ENCODE data around the gene USP37.

The USP37 gene

DNA sequence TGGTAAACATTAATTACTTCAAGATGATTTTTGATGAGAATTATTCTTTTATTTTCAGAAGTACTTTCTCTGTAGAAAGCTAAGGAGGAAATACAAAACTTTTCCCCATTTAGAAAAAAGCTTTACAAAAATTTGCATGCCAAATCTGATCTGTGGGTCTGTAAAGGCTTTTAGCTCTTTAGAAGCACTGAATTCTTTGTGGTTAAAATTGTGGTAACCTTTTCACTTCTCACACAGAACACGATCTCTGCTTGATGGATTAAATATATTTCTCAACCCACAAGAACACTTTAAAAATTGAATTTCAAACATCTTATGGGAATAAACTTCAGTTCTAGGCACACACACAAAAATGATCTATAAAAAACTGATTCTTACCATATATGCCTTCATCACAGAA, 85.5 kb downstream of the USP37 start:
- Histone ChIP-seq H3K4me2 (ENCODE audit: low read depth, low read length, poor library complexity, severe bottlenecking) (no peak overlapping the region), H3K9ac (ENCODE audit: low read depth, low read length, poor library complexity, severe bottlenecking) (no peak overlapping the region), H3K36me3 (ENCODE audit: insufficient read depth, low read length) (peaks cover 80% of the 10 kb centered on the region)

GRCh38 chr2:218479595-218479994, 88.6 kb downstream of the USP37 start:
- TF ChIP-seq, protein P1, sequence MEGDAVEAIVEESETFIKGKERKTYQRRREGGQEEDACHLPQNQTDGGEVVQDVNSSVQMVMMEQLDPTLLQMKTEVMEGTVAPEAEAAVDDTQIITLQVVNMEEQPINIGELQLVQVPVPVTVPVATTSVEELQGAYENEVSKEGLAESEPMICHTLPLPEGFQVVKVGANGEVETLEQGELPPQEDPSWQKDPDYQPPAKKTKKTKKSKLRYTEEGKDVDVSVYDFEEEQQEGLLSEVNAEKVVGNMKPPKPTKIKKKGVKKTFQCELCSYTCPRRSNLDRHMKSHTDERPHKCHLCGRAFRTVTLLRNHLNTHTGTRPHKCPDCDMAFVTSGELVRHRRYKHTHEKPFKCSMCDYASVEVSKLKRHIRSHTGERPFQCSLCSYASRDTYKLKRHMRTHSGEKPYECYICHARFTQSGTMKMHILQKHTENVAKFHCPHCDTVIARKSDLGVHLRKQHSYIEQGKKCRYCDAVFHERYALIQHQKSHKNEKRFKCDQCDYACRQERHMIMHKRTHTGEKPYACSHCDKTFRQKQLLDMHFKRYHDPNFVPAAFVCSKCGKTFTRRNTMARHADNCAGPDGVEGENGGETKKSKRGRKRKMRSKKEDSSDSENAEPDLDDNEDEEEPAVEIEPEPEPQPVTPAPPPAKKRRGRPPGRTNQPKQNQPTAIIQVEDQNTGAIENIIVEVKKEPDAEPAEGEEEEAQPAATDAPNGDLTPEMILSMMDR (conservative IDR thresholded peaks at IDR 0.05; ENCODE audit: low read length), result no peak
- no peak for TF ChIP-seq EZH2phosphoT487 (IDR thresholded peaks at IDR 0.05; ENCODE audit: borderline replicate concordance)
- H4K20me1 ChIP-seq (ENCODE audit: insufficient read depth, low read length, poor library complexity, severe bottlenecking), result no peaks in the 10 kb centered on the region
- no peak overlapping the region for H3K4me2 ChIP-seq (ENCODE audit: low read depth, low read length, poor library complexity, severe bottlenecking)

More for the DNA sequence above, 85.5 kb downstream of the USP37 start:
- no peaks in the 10 kb centered on the region for H3K9me2 ChIP-seq (replicated peaks; ENCODE audit: low read depth, low read length)
- H3K9me3 ChIP-seq (ENCODE audit: insufficient read depth, low read depth, low read length), result no peaks in the 10 kb centered on the region
- TF ChIP-seq EZH2phosphoT487 (IDR thresholded peaks at IDR 0.05; ENCODE audit: borderline replicate concordance), result no peak
- TF ChIP-seq, protein P1 (conservative IDR thresholded peaks at IDR 0.05; ENCODE audit: low read length), result no peak
- H3K4me3 ChIP-seq (ENCODE audit: low read length, poor library complexity, severe bottlenecking), result no peak overlapping the region
- no peaks in the 10 kb centered on the region for H3K27me3 ChIP-seq (ENCODE audit: insufficient read depth, low read length, poor library complexity, severe bottlenecking)
- no peaks in the 10 kb centered on the region for H3K4me1 ChIP-seq (ENCODE audit: insufficient read depth, low read length, poor library complexity, severe bottlenecking)
- H2AFZ ChIP-seq (ENCODE audit: low read length), result no peak overlapping the region
- no peaks in the 10 kb centered on the region for H3F3A ChIP-seq (ENCODE audit: low read depth)
- H4K20me1 ChIP-seq (ENCODE audit: insufficient read depth, low read length, poor library complexity, severe bottlenecking), result no peaks in the 10 kb centered on the region
- H3K79me2 ChIP-seq (ENCODE audit: insufficient read depth, low read length), result no peaks in the 10 kb centered on the region

GRCh38 chr2:218478544-218478943, 89.6 kb downstream of the USP37 start:
- Histone ChIP-seq H3K4me2 (ENCODE audit: low read depth, low read length, poor library complexity, severe bottlenecking) (no peak overlapping the region), H3K9me2 (replicated peaks; ENCODE audit: low read depth, low read length) (no peaks in the 10 kb centered on the region), H3K27me3 (ENCODE audit: insufficient read depth, low read length, poor library complexity, severe bottlenecking) (no peaks in the 10 kb centered on the region), H2AFZ (ENCODE audit: low read length) (no peak overlapping the region), H4K20me1 (ENCODE audit: insufficient read depth, low read length, poor library complexity, severe bottlenecking) (no peaks in the 10 kb centered on the region), H3K4me3 (ENCODE audit: low read length, poor library complexity, severe bottlenecking) (no peak overlapping the region), H3K79me2 (ENCODE audit: insufficient read depth, low read length) (no peaks in the 10 kb centered on the region), H3K4me1 (ENCODE audit: insufficient read depth, low read length, poor library complexity, severe bottlenecking) (no peaks in the 10 kb centered on the region), H3K36me3 (ENCODE audit: insufficient read depth, low read length) (peaks cover 81% of the 10 kb centered on the region), H3K9ac (ENCODE audit: low read depth, low read length, poor library complexity, severe bottlenecking) (no peak overlapping the region), H3K9me3 (ENCODE audit: insufficient read depth, low read depth, low read length) (no peaks in the 10 kb centered on the region), H3F3A (ENCODE audit: low read depth) (no peaks in the 10 kb centered on the region)
- TF ChIP-seq, protein P1 (conservative IDR thresholded peaks at IDR 0.05; ENCODE audit: low read length), result no peak

More at GRCh38 chr2:218479595-218479994, 88.6 kb downstream of the USP37 start:
- Histone ChIP-seq H3K4me3 (ENCODE audit: low read length, poor library complexity, severe bottlenecking) (no peak overlapping the region), H3K36me3 (ENCODE audit: insufficient read depth, low read length) (peaks cover 79% of the 10 kb centered on the region), H3K9me2 (replicated peaks; ENCODE audit: low read depth, low read length) (no peaks in the 10 kb centered on the region), H3K9me3 (ENCODE audit: insufficient read depth, low read depth, low read length) (no peaks in the 10 kb centered on the region), H3F3A (ENCODE audit: low read depth) (no peaks in the 10 kb centered on the region), H3K79me2 (ENCODE audit: insufficient read depth, low read length) (no peaks in the 10 kb centered on the region), H3K4me1 (ENCODE audit: insufficient read depth, low read length, poor library complexity, severe bottlenecking) (no peaks in the 10 kb centered on the region), H3K27me3 (ENCODE audit: insufficient read depth, low read length, poor library complexity, severe bottlenecking) (no peaks in the 10 kb centered on the region), H3K9ac (ENCODE audit: low read depth, low read length, poor library complexity, severe bottlenecking) (no peak overlapping the region), H2AFZ (ENCODE audit: low read length) (no peak overlapping the region)

Data from Loucy (cell line).